Effector memory CD4-positive, alpha-beta T cell (primary cell): ENCODE data around the gene SYPL2.

Experiments
- DNase-seq, 3 donors: peaks; one replicate each; pipeline ENCODE4 v3.0.0-alpha.2; 2020
- H3K27ac ChIP-seq: 2 replicates; pipeline ENCODE4 v1.7.0; 2013; ENCODE audit warnings: mild to moderate bottlenecking, low read length, moderate library complexity; ENCODE audit not compliant: insufficient read depth, poor library complexity, severe bottlenecking
- H3K27me3 ChIP-seq: replicated peaks from 2 replicates; pipeline ENCODE4 v1.7.0; 2013; ENCODE audit warnings: mild to moderate bottlenecking, low read length; ENCODE audit not compliant: insufficient read depth, control insufficient read depth, poor library complexity, severe bottlenecking
- H3K36me3 ChIP-seq: 2 replicates; pipeline ENCODE4 v1.7.0; 2013; ENCODE audit warnings: mild to moderate bottlenecking, low read length, moderate library complexity; ENCODE audit not compliant: control insufficient read depth, insufficient read depth
- H3K4me1 ChIP-seq: 2 replicates; pipeline ENCODE4 v1.7.0; 2013; ENCODE audit warnings: low read length, mild to moderate bottlenecking; ENCODE audit not compliant: control insufficient read depth, insufficient read depth, poor library complexity, severe bottlenecking
- H3K4me3 ChIP-seq: 2 replicates; pipeline ENCODE4 v1.7.0; 2013; ENCODE audit warnings: low read length, low read depth, mild to moderate bottlenecking; ENCODE audit not compliant: insufficient read depth, poor library complexity, severe bottlenecking
- H3K9me3 ChIP-seq: 2 replicates; pipeline ENCODE4 v1.7.0; 2013; ENCODE audit warnings: mild to moderate bottlenecking, low read length, moderate library complexity; ENCODE audit not compliant: control insufficient read depth

Gene SYPL2

DNA sequence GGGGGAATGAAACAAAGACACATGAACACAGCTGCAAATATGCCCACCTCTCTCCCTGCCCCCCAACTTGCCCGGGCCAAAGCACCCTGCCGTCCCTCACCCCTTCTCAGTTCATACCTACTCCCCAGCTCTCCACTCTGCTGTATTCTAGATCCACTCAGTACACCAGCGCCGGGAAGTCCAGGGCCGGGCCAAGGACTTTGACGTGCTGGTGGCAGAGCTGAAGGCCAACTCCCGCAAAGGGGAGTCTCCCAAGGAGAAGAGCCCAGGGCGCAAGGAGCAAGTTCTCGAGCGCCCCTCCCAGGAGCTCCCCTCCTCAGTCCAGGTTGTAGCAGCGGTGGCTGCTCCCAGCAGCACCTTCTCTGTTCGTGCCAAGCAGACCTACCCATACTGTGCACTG is 22.4 kb downstream of the SYPL2 start:
- Histone ChIP-seq H3K4me3 (no peak overlapping the region), H3K27me3 (no peaks in the 10 kb centered on the region), H3K36me3 (peaks cover 24% of the 10 kb centered on the region), H3K27ac (no peak overlapping the region), H3K4me1 (peaks cover 12% of the 10 kb centered on the region), H3K9me3 (no peaks in the 10 kb centered on the region)
- DNase-seq = no peak

DNA sequence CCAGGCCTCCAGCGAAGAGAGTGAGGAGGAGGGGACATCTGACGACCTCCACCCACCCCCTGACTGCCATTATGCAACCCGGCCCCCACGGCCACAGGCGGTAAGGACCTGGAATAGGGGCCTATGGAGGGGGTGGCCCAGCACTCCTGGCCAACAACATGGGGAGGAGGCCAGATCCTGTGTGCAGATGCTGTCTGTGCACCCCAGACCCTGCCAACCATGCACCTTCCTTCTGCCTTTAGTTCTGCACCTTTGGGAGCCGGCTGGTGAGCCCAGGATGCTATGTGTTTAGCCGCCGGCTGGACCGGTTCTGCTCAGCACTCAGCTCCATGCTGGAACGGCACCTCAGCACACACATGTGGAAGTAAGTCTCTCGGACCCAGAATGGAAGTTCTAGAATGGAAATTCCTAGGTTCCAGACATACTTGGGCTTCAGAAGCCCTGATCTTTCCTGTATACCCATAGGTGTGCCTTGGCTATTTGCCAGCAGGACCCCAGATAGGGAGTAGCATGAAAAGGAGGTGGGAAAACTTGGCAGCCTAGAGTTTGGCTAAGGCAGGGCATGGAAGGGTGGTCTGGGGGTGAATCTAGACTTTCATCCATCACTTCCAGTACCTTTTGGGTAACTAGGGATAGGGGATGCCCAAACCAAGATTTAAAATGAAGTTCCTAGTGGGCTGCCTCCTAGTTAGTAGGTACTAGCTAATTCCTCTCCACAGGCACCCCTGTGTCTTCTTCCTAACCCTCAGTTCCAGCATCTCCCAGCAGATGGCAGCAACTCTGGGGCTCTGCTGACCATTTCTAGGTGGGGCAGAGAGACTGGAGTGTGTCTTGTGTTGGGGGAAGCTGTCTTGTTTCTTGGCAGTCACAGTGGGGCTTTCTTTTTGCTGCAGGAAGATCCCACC is 23.9 kb downstream of the SYPL2 start:
- H3K36me3 ChIP-seq = peaks cover 24% of the 10 kb centered on the region
- H3K9me3 ChIP-seq = no peaks in the 10 kb centered on the region
- H3K4me1 ChIP-seq = peaks cover 15% of the 10 kb centered on the region
- no peak overlapping the region for H3K4me3 ChIP-seq
- no peaks in the 10 kb centered on the region for H3K27me3 ChIP-seq
- peak; percentile 33 to 49 (median 45) for DNase-seq
- no peak overlapping the region for H3K27ac ChIP-seq

DNA sequence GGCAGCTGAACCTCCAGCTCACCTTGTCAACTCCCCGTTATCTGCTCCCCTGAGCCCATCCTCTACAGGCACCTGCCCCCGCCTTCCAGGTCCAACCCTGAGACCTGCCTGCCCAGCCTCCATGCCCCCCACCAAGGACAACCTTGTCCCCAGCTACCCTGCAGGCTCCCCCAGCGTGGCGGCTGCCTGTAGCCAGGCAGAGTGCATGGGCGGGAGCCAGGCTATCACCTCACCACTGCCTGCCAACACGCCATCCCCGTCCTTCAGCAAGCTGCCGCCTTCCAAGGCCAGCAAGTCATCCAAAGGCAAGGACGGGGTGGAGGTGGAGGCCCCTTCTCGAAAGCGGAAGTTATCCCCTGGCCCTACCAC is 24.6 kb downstream of the SYPL2 start:
- Histone ChIP-seq H3K4me3 (no peak overlapping the region), H3K36me3 (peaks cover 28% of the 10 kb centered on the region), H3K4me1 (peaks cover 21% of the 10 kb centered on the region), H3K27ac (no peak overlapping the region), H3K9me3 (no peaks in the 10 kb centered on the region), H3K27me3 (no peaks in the 10 kb centered on the region)
- no peak for DNase-seq

DNA sequence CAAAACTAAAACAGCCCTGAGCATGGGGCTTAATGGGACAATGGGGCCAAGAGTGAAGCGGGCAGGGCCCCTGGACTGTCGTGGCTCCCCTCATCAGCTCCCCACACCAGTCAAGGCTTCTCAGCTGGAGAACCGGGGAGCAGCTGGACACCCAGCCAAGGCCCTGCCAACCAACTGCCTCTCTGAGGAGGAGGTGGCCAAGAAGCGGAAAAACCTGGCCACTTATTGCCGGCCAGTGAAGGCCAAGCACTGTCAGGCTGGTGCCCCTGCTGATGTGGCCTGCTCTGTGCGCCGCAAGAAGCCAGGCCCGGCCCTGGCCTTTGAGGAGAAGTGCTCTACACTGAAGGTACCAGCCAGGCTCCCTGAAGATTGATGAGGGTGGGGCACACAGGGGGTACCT is 25.0 kb downstream of the SYPL2 start:
- no peaks in the 10 kb centered on the region for H3K9me3 ChIP-seq
- no peaks in the 10 kb centered on the region for H3K27me3 ChIP-seq
- H3K4me1 ChIP-seq = peaks cover 22% of the 10 kb centered on the region
- no peak for DNase-seq
- H3K4me3 ChIP-seq = no peak overlapping the region
- no peak overlapping the region for H3K27ac ChIP-seq
- peaks cover 33% of the 10 kb centered on the region for H3K36me3 ChIP-seq

DNA sequence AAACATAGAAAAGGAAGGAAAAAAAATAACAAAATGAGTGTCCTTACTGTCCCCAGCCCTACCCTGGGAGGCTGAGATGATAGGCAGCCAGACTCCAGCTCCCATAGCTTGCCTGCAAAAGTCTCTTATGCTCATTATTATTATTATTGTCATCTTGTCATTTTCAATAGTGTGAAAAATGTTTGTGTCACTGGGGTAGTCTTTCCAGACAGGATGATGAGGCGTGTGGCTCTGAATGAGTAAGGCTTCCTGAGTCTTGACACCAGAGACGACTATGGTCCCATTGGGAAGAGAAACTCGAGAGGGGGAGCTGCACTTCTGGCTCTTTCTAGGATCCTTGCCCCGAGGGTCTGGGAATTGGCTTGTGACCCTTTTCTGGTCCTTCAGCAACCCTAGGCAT is 26.4 kb downstream of the SYPL2 start:
- Histone ChIP-seq H3K36me3 (peaks cover 40% of the 10 kb centered on the region), H3K4me1 (peaks cover 26% of the 10 kb centered on the region), H3K27ac (no peak overlapping the region), H3K9me3 (no peaks in the 10 kb centered on the region), H3K27me3 (no peaks in the 10 kb centered on the region), H3K4me3 (no peak overlapping the region)
- DNase-seq = no peak

DNA sequence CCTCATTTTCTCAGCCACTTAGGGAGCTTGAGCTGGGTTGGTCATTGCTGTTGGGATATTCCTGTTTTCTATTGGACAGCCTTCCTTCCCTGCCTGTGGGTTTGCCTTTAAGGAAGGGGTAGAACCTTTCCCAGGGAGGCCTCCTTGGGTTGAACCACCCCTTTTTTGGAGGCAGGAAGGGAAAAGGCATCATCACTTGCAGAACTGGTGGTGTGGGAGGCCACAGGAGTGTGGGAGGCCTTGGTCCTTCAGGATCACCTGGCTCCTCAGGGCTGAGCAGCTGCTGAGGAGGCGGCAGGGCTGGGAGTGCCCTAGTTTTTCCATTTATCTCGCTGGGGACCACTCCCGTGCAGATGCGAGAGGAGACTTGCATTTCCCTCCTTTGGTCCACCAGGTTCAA is 26.9 kb downstream of the SYPL2 start:
- no peak for DNase-seq
- Histone ChIP-seq H3K4me1 (peaks cover 31% of the 10 kb centered on the region), H3K36me3 (peaks cover 36% of the 10 kb centered on the region), H3K27me3 (no peaks in the 10 kb centered on the region), H3K4me3 (no peak overlapping the region), H3K9me3 (no peaks in the 10 kb centered on the region), H3K27ac (no peak overlapping the region)

DNA sequence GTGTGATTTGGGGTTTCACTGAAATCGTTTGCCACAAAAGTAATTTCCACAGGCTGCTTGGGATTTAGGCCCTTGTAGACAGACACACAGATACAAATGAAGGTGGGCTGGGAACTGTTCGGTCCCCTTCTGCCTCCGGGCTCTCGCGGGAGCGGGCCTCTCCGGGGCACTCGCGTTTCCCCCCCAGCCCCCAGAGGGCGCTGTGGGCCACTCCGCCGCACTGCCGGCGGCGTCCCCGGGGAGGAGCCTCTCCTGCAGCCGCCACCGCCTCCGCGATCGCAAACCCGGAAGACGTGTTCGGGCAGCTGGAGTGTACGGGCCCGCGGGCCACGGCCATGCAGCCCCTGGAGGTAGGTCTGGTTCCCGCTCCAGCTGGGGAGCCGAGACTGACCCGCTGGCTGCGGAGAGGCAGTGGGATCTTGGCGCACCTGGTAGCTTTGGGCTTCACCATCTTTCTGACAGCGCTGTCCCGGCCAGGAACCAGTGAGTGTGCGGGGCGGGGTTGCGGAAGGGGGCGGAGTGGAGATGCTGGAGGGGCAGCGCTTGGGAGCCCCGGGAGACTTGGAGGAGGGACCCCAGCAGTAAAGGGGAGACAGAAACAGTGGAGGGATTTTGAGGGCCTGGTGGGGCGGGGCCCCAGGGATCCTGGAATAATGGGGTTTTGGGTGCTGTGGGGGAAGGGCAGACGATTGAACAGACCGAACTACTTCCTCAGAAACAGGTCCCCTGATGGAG is 27.6 kb downstream of the SYPL2 start, which contains the start of gene CYB561D1:
CYB561D1 (plus strand) TSS at position 290 of the 735 bp plus-strand sequence; CDS start at position 336, 46 bp downstream.
- peak; percentile 78 to 81 (median 80) for DNase-seq
- H3K4me3 ChIP-seq = peak within 1 kb of the TSS; percentile 97
- H3K9me3 ChIP-seq = no peaks in the 10 kb centered on the region
- peaks cover 38% of the 10 kb centered on the region for H3K4me1 ChIP-seq
- H3K36me3 ChIP-seq = peaks cover 31% of the 10 kb centered on the region
- H3K27me3 ChIP-seq = no peaks in the 10 kb centered on the region
- H3K27ac ChIP-seq = peak within 1 kb of the TSS; percentile 76

DNA sequence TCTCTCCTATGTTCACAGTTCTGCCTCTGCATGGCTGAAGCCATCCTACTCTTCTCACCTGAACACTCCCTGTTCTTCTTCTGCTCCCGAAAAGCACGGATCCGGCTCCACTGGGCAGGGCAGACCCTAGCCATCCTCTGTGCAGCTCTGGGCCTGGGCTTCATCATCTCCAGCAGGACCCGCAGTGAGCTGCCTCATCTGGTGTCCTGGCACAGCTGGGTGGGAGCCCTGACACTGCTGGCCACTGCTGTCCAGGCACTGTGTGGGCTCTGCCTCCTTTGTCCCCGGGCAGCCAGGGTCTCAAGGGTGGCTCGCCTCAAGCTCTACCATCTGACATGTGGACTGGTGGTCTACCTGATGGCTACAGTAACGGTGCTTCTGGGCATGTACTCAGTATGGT is 29.4 kb downstream of the SYPL2 start:
- DNase-seq = no peak
- Histone ChIP-seq H3K4me3 (no peak overlapping the region), H3K4me1 (peaks cover 55% of the 10 kb centered on the region)

DNA sequence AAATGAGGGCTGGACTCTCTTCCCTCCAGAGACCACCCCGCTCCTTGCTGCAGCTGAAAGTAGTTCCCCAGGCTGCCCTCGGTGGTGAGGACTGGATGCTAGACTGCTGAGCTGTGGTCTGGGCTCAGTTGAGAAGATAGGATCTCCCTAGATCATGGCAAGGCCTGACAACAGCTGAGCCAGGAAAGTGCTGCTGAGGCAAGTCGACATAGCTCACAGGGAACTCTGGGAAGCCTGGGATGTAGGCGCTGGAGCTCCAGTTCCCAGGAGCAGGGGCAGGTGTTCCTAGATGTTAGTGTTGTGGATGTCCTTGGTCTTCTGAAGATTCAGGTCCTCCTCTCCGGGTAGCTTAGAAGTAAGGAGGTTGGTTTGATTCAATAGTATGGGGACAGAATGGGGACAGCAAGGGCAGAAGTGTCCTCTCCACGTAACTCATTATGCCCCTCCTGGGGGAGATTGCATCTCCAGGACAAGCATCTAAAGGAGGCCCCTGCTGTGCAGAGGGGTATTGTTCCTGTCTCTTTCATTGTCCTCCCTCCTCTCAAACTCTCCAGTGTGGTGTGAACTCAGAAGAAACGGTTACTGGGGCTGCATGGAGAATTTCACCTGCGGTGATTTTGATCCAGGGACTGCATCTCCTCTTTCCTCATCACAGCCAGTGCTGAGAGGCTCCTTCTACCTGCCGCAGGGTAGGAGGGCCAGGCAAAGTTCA is 31.3 kb downstream of the SYPL2 start:
- DNase-seq = no peak
- Histone ChIP-seq H3K9me3 (no peaks in the 10 kb centered on the region), H3K27me3 (no peaks in the 10 kb centered on the region), H3K4me1 (peaks cover 74% of the 10 kb centered on the region), H3K27ac (peak overlapping the region; percentile 11), H3K4me3 (no peak overlapping the region), H3K36me3 (peaks cover 28% of the 10 kb centered on the region)

More for the DNA sequence above, 29.4 kb downstream of the SYPL2 start:
- H3K27me3 ChIP-seq = no peaks in the 10 kb centered on the region
- H3K36me3 ChIP-seq = peaks cover 26% of the 10 kb centered on the region
- no peak overlapping the region for H3K27ac ChIP-seq
- H3K9me3 ChIP-seq = no peaks in the 10 kb centered on the region
